HL-60 (cell line): ENCODE results near the gene P2RY6.
A peak's percentile ranks its signal among the peaks of the same experiment; 100 is the strongest.

Experiments used
- DNase-seq, 2 experiments: peaks; one replicate each; pipeline ENCODE4 v3.0.0-alpha.2; 2010 to 2020; ENCODE audit warnings: low read depth in 1 of 2, low spot score in 1 of 2
- H3K27ac ChIP-seq: fragments of 250-450 bp; sonication (Bioruptor Pico); replicated peaks from 2 replicates; pipeline ENCODE4 v1.5.1; 2020; ENCODE audit warnings: mild to moderate bottlenecking, moderate library complexity
- H3K27me3 ChIP-seq: fragments of 250-450 bp; sonication (Bioruptor Pico); 2 replicates; pipeline ENCODE4 v1.5.1; 2021; ENCODE audit warnings: mild to moderate bottlenecking, moderate library complexity; ENCODE audit not compliant: insufficient read depth, poor library complexity, severe bottlenecking
- H3K4me3 ChIP-seq: replicated peaks from 2 replicates; pipeline ENCODE4 v1.5.1; 2011; ENCODE audit warnings: mild to moderate bottlenecking, control low read depth, low read length; ENCODE audit not compliant: insufficient read depth
- GABPA ChIP-seq: IDR thresholded peaks from 2 replicates; pipeline ENCODE4 v1.6.1; 2012; ENCODE audit warnings: low read depth
- POLR2AphosphoS5 ChIP-seq: IDR thresholded peaks from 2 replicates; pipeline ENCODE4 v1.6.1; 2012; ENCODE audit warnings: low read depth
- SPI1 ChIP-seq: IDR thresholded peaks from 2 replicates; pipeline ENCODE4 v1.6.1; 2012; ENCODE audit warnings: low read depth, mild to moderate bottlenecking, borderline replicate concordance
- TF ChIP-seq, protein P1 (sequence below): IDR thresholded peaks from one replicate; pipeline ENCODE4 v1.5.1; 2011; ENCODE audit warnings: low read length, control low read depth, inconsistent platforms; ENCODE audit not compliant: insufficient read depth
- TF ChIP-seq, protein P2 (sequence below): IDR thresholded peaks from 2 replicates; pipeline ENCODE4 v1.6.1; 2012; ENCODE audit warnings: low read depth; ENCODE audit not compliant: insufficient replicate concordance

P2RY6 gene

DNA sequence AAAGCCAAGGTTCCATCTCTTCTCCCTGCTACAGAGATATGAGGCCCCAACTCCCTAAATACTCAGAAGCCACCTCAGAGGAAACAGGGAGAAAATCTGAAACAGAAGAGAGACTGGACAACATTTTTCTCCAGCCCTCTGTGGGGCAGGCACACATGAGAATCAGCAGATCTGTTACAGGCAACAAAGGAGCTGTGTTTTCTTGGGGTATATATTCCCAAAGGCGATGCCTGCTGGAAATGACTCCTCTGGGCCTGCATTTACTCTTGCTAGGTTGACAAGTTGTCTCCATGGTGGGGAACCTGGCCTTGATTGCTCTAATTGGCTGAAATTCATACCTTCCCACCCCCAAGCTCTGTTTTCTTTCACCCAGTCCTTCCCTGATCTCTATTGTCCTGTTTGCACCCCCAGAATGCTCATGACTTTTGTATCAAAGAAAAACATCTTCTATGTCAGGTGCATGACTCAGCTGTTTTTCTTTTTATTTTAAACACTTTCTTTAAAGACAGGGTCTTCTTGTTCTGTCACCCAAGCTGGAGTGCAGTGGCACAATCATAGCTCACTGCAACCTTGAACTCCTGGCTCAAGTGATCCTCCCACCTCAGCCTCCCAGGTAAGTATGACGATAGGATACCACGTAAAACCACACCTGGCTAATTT, 23.5 kb upstream of the P2RY6 start:
- no peak overlapping the region for H3K27ac ChIP-seq
- H3K4me3 ChIP-seq: no peak overlapping the region
- no peaks in the 10 kb centered on the region for H3K27me3 ChIP-seq
- TF ChIP-seq, protein P1, sequence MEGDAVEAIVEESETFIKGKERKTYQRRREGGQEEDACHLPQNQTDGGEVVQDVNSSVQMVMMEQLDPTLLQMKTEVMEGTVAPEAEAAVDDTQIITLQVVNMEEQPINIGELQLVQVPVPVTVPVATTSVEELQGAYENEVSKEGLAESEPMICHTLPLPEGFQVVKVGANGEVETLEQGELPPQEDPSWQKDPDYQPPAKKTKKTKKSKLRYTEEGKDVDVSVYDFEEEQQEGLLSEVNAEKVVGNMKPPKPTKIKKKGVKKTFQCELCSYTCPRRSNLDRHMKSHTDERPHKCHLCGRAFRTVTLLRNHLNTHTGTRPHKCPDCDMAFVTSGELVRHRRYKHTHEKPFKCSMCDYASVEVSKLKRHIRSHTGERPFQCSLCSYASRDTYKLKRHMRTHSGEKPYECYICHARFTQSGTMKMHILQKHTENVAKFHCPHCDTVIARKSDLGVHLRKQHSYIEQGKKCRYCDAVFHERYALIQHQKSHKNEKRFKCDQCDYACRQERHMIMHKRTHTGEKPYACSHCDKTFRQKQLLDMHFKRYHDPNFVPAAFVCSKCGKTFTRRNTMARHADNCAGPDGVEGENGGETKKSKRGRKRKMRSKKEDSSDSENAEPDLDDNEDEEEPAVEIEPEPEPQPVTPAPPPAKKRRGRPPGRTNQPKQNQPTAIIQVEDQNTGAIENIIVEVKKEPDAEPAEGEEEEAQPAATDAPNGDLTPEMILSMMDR: no peak
- TF ChIP-seq SPI1 (no peak), POLR2AphosphoS5 (no peak), GABPA (no peak)
- TF ChIP-seq, protein P2, sequence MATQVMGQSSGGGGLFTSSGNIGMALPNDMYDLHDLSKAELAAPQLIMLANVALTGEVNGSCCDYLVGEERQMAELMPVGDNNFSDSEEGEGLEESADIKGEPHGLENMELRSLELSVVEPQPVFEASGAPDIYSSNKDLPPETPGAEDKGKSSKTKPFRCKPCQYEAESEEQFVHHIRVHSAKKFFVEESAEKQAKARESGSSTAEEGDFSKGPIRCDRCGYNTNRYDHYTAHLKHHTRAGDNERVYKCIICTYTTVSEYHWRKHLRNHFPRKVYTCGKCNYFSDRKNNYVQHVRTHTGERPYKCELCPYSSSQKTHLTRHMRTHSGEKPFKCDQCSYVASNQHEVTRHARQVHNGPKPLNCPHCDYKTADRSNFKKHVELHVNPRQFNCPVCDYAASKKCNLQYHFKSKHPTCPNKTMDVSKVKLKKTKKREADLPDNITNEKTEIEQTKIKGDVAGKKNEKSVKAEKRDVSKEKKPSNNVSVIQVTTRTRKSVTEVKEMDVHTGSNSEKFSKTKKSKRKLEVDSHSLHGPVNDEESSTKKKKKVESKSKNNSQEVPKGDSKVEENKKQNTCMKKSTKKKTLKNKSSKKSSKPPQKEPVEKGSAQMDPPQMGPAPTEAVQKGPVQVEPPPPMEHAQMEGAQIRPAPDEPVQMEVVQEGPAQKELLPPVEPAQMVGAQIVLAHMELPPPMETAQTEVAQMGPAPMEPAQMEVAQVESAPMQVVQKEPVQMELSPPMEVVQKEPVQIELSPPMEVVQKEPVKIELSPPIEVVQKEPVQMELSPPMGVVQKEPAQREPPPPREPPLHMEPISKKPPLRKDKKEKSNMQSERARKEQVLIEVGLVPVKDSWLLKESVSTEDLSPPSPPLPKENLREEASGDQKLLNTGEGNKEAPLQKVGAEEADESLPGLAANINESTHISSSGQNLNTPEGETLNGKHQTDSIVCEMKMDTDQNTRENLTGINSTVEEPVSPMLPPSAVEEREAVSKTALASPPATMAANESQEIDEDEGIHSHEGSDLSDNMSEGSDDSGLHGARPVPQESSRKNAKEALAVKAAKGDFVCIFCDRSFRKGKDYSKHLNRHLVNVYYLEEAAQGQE: no peak
- DNase-seq: no peak

DNA sequence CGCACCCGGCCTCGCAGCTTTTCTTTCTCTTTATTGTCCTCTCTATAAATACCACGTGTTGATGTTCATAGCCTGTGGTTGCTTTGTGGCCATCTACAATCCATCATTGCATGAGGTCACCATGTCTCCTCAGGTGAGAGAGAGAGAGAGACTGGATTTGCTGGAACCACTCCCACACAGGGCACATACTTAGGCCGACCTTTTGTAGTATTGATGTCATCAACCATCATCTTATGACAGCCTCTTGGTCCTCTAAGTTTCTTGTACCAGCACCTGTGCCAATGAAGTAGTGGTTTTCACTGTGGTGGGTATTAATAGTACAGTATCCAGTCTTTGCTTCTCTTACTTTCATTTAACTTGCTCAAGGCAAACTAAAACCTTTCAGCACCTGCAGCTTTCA, 22.8 kb upstream of the P2RY6 start:
- H3K27me3 ChIP-seq: no peaks in the 10 kb centered on the region
- H3K4me3 ChIP-seq: no peak overlapping the region
- H3K27ac ChIP-seq: no peak overlapping the region
- TF ChIP-seq, protein P2: no peak
- TF ChIP-seq GABPA (no peak), POLR2AphosphoS5 (no peak)
- TF ChIP-seq, protein P1: no peak
- DNase-seq: no peak

DNA sequence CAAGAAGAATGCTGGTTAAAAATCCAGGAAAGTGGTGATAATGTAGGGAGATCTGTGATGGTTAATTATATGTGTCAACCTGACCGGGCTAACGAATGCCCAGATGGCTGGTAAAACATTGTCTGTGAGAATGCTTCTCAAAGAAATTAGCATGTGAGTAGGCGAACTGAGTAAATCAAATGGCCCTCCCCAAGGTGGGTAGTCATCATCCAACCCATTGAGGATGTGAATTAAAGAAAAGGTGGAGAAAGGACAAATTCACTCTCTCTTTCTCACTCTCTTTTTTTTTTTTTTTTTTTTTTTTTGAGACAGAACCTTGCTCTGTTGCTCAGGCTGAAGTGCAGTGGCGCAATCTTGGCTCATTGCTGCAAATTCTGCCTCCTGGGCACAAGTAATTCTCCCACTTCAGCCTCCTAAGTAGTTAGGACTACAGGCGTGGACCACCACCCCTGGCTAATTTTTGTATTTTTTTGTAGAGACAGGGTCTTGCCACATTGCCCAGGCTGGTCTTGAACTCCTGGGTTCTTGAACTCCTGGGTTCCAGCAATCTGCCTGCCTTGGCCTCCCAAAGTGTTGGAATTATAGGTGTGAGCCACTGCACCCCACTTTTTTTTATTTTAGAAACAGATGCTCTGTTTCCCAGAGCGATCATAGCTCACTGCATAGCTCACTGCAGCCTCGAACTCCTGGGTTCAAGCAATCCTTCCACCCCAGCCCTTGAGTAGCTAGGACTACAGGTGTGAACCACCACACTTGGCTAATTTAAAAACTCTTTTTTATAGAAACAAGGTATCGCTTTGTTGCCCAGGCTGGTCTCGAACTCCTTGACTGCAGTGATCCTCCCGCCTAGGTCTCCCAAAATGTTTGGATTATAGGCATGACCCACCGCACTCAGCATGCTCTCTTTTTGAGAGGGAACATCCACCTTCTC, 22.0 kb upstream of the P2RY6 start:
- Histone ChIP-seq H3K27ac (no peak overlapping the region), H3K4me3 (no peak overlapping the region), H3K27me3 (no peaks in the 10 kb centered on the region)
- TF ChIP-seq SPI1: no peak
- TF ChIP-seq GABPA: no peak
- TF ChIP-seq POLR2AphosphoS5: no peak
- TF ChIP-seq, protein P1: no peak
- TF ChIP-seq, protein P2: no peak
- DNase-seq: peak in 1 of 2 experiments; percentile 61
